Measurements from ENCODE around the gene SLC16A6. TPM values are rescaled to one million over a fixed set of nuclear protein-coding genes. Genes with fewer than 3 reads are reported as not detected.
"Not testable (repeated sequence)": the region's sequence is repeated elsewhere in the genome, so short reads cannot be mapped to it uniquely, and the experiment has no call there.

SLC16A6 gene
- total and polyA plus RNA-seq, 2 experiments from 2014 or later = 0.16 to 0.32 TPM

DNA sequence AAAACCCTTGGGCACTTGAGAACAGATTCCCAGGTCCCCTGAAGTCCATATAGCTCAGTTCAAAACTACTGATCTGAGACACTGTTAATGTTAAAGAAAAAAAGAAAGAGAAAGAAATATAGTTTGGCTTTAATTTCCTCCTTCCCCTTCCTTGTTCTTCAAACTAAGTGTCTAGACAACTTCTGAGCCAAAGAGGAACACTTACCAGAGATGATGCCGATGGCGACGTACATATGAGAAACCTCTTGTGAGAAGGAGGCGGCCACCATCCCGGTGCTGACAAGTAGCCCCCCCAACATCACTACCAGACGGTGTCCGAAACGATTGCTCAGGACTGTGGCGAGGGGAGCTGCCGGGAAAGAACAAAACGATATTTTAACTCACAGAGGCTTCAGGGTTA, 17.2 kb downstream of the SLC16A6 start:
- no peaks in the 10 kb centered on the region for H4K20me1 ChIP-seq (ENCODE audit: insufficient read depth)
- H3K4me2 ChIP-seq (ENCODE audit: unreplicated experiment) = no peak overlapping the region
- H2AFZ ChIP-seq = no peak overlapping the region
- no peaks in the 10 kb centered on the region for H3F3A ChIP-seq (ENCODE audit: insufficient read depth)
- no peaks in the 10 kb centered on the region for H3K79me2 ChIP-seq (ENCODE audit: insufficient read depth)
- in situ Hi-C loops (cut with MboI) = no loop called here
- DNase-seq = no peak
- H3K9me2 ChIP-seq (ENCODE audit: insufficient read depth) = no peaks in the 10 kb centered on the region
- no peak overlapping the region for H3K9ac ChIP-seq
- 54 to 56% methylated on average over 11 of the region's 11 CpGs for WGBS, 2 experiments (ENCODE audit: low coverage in 1 of 2, low lambda C conversion rate in 2 of 2, missing lambda C conversion rate in 2 of 2)
- TF ChIP-seq EZH2phosphoT487 (IDR thresholded peaks at IDR 0.05; ENCODE audit: insufficient read depth, low read depth) = no peak
- TF ChIP-seq EZH2 (IDR thresholded peaks at IDR 0.05; ENCODE audit: insufficient read depth, poor library complexity, severe bottlenecking) = no peak
- H3K36me3 ChIP-seq (ENCODE audit: low read depth) = no peaks in the 10 kb centered on the region
- H3K27me3 ChIP-seq (replicated peaks; ENCODE audit: insufficient read depth) = no peaks in the 10 kb centered on the region
- H3K4me1 ChIP-seq (ENCODE audit: insufficient read depth) = no peaks in the 10 kb centered on the region
- no peak overlapping the region for H3K27ac ChIP-seq
- H3K4me3 ChIP-seq = no peak overlapping the region
- no peaks in the 10 kb centered on the region for H3K9me3 ChIP-seq (ENCODE audit: low read depth)

DNA sequence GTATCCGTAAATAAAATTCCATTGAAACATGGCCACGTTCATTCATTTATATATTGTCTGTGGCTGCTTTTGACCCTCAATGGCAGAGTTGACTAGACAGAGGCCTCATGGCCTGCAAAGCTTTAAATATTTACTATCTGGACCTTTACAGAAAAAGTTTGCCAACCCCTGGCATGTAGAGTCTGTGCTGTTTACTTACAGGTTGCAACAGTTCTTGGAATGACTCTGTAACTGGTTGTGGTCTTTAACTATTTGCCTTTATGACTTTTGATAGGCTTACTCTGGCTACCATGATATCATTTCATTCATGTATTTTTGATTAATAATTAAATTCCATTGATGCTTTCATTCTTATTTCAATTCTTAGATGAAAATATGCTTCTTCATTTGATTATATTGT, 25.1 kb downstream of the SLC16A6 start:
- H4K20me1 ChIP-seq (ENCODE audit: insufficient read depth); H3K4me1 ChIP-seq (ENCODE audit: insufficient read depth); H3K9me3 ChIP-seq (ENCODE audit: low read depth); H3K9me2 ChIP-seq (ENCODE audit: insufficient read depth); H3K4me3 ChIP-seq; H3K36me3 ChIP-seq (ENCODE audit: low read depth); H3K79me2 ChIP-seq (ENCODE audit: insufficient read depth); H2AFZ ChIP-seq; H3K4me2 ChIP-seq (ENCODE audit: unreplicated experiment); H3K9ac ChIP-seq; H3K27ac ChIP-seq; DNase-seq; H3F3A ChIP-seq (ENCODE audit: insufficient read depth); H3K27me3 ChIP-seq (replicated peaks; ENCODE audit: insufficient read depth): not testable (repeated sequence)
- in situ Hi-C loops (cut with MboI) = loop anchor here (10.0 kb wide), 2 partner anchors 129 to 159 kb away; no protein-coding TSS in a partner anchor
- WGBS, 2 experiments (ENCODE audit: low coverage in 1 of 2, low lambda C conversion rate in 2 of 2, missing lambda C conversion rate in 2 of 2) = 52 to 58% methylated on average over 2 of the region's 2 CpGs

DNA sequence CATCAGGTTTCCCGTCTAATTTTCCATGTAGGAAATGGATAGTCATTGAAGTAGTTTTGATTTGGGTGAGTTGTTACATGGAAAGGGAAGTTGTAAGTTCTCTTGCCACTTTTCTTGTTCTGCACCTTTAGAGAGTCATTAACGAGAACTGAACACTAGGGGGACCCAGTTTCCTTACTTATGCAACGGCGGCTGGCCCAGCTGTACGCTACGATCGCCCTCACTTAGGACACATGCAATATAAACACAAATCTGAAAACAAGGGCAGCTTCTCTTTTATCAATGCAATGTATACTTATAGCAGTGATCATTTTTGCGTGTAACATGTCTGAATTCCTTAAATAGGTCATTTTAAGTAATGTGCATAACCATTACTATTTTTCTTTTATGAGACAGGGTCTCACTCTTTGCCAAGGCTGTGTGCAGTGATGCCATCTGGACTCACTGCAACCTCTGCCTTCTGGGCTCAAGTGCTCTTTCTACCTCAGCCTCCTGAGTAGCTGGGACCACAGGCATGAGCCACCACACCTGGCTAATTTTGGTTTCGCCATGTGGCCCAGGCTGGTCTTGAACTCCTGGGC, 27.7 kb downstream of the SLC16A6 start:
- not testable (repeated sequence) for H3K36me3 ChIP-seq (ENCODE audit: low read depth); H3K4me3 ChIP-seq; H3K9me2 ChIP-seq (ENCODE audit: insufficient read depth); H3K79me2 ChIP-seq (ENCODE audit: insufficient read depth); H3K27ac ChIP-seq; H3K4me2 ChIP-seq (ENCODE audit: unreplicated experiment); H3K27me3 ChIP-seq (replicated peaks; ENCODE audit: insufficient read depth); H3K9me3 ChIP-seq (ENCODE audit: low read depth); H4K20me1 ChIP-seq (ENCODE audit: insufficient read depth); H3F3A ChIP-seq (ENCODE audit: insufficient read depth); H3K4me1 ChIP-seq (ENCODE audit: insufficient read depth); H3K9ac ChIP-seq; DNase-seq
- WGBS, 2 experiments (ENCODE audit: low coverage in 1 of 2, low lambda C conversion rate in 2 of 2, missing lambda C conversion rate in 2 of 2) = 11 to 12% methylated on average over 9 of the region's 9 CpGs
- 0 out of 2 replicates have a peak overlapping the region, but pooled peaks have one; percentile 23 for H2AFZ ChIP-seq
- in situ Hi-C loops (cut with MboI) = loop anchor here (10.0 kb wide), 2 partner anchors 132 to 162 kb away; no protein-coding TSS in a partner anchor

DNA sequence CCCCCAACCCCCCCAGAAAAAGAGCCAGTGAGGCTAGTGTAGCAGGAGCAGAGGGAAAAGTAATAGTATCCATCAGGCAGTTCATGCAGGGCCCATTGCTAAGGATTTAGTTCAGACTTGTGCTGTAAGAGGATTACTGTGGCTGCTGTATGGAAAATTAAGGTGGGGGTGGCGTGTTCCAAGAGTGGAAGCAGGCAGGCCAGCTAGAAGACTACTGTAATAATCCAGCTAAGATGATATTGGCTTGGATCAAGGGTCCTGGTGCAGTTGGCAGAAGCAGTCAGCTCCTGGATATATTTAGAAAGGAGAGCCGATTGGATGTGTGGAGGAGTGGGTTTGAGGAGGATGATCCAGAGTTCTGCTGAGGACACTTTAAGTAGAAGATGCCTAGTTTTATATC, 28.5 kb downstream of the SLC16A6 start:
- H3K9me2 ChIP-seq (ENCODE audit: insufficient read depth); H3K79me2 ChIP-seq (ENCODE audit: insufficient read depth); H3K9ac ChIP-seq; H3K4me2 ChIP-seq (ENCODE audit: unreplicated experiment); H3K36me3 ChIP-seq (ENCODE audit: low read depth); H3K9me3 ChIP-seq (ENCODE audit: low read depth); H3K27ac ChIP-seq; H4K20me1 ChIP-seq (ENCODE audit: insufficient read depth); H3K4me1 ChIP-seq (ENCODE audit: insufficient read depth); H3K4me3 ChIP-seq; H3K27me3 ChIP-seq (replicated peaks; ENCODE audit: insufficient read depth); H3F3A ChIP-seq (ENCODE audit: insufficient read depth); H2AFZ ChIP-seq; DNase-seq: not testable (repeated sequence)
- in situ Hi-C loops (cut with MboI) = loop anchor here (10.0 kb wide), 2 partner anchors 132 to 162 kb away; no protein-coding TSS in a partner anchor
- 46 to 51% methylated on average over 2 of the region's 2 CpGs for WGBS, 2 experiments (ENCODE audit: low coverage in 1 of 2, low lambda C conversion rate in 2 of 2, missing lambda C conversion rate in 2 of 2)

All from GM23248 (cell line).